CD4-positive, alpha-beta memory T cell (primary cell): ENCODE measurements around the gene SERPINA1. TPM values are rescaled to one million over a fixed set of nuclear protein-coding genes. Genes with fewer than 3 reads are reported as not detected.

ENCODE experiments used
- polyA plus RNA-seq, 2 donors: library from polyadenylated mRNA; unstranded; fragments of 300-500 nt; fragmentation: Illumina TruSeq; gene quantifications; one replicate each; pipeline ENCODE4 v1.2.3, GENCODE V29; 2021
- total RNA-seq, 2 experiments: library from RNA; stranded (reverse); gene quantifications; one replicate each; pipeline ENCODE4 v1.2.3, GENCODE V29; 2021

The SERPINA1 gene
- total and polyA plus RNA-seq, 4 experiments from 2014 or later: 0.44 to 0.58 TPM; not detected in 2

Other genes starting within 250 kb of the SERPINA1 start
- gene PPP4R4, start 214.3 kb downstream of the SERPINA1 start, total RNA-seq: 1 to 10 TPM; 6.3 to 7.3 TPM
- gene PPP4R4, start 214.3 kb downstream of the SERPINA1 start, polyA plus RNA-seq: 1 to 10 TPM in 1 of 2 donors, under 1 TPM in 1; 0.38 to 1.2 TPM
- gene SERPINA10, start 95.3 kb downstream of the SERPINA1 start, total RNA-seq: not detected
- gene SERPINA10, start 95.3 kb downstream of the SERPINA1 start, polyA plus RNA-seq: not detected
- not detected for gene SERPINA6, start 65.3 kb downstream of the SERPINA1 start, total RNA-seq
- gene SERPINA6, start 65.3 kb downstream of the SERPINA1 start, polyA plus RNA-seq: not detected
- not detected for gene SERPINA2, start 21.9 kb downstream of the SERPINA1 start, total RNA-seq
- not detected for gene SERPINA2, start 21.9 kb downstream of the SERPINA1 start, polyA plus RNA-seq
- not detected for gene SERPINA11, start 64.2 kb upstream of the SERPINA1 start, total RNA-seq
- not detected for gene SERPINA11, start 64.2 kb upstream of the SERPINA1 start, polyA plus RNA-seq
- not detected for gene SERPINA9, start 87.6 kb upstream of the SERPINA1 start, total RNA-seq
- not detected for gene SERPINA9, start 87.6 kb upstream of the SERPINA1 start, polyA plus RNA-seq
- gene SERPINA12, start 120.9 kb upstream of the SERPINA1 start, total RNA-seq: not detected
- not detected for gene SERPINA12, start 120.9 kb upstream of the SERPINA1 start, polyA plus RNA-seq
- not detected for gene SERPINA4, start 172.8 kb upstream of the SERPINA1 start, total RNA-seq
- not detected for gene SERPINA4, start 172.8 kb upstream of the SERPINA1 start, polyA plus RNA-seq
- gene SERPINA5, start 192.8 kb upstream of the SERPINA1 start, total RNA-seq: not detected
- not detected for gene SERPINA5, start 192.8 kb upstream of the SERPINA1 start, polyA plus RNA-seq
- not detected for gene SERPINA3, start 223.8 kb upstream of the SERPINA1 start, total RNA-seq
- gene SERPINA3, start 223.8 kb upstream of the SERPINA1 start, polyA plus RNA-seq: not detected